Liver (tissue), 9 donors: ENCODE results near the gene SCUBE1. TPM values are rescaled to one million over a fixed set of nuclear protein-coding genes. Genes with fewer than 3 reads are reported as not detected.

Experiments
- DNase-seq: peaks from one replicate; pipeline ENCODE4 v3.0.0-alpha.2; 2017; ENCODE audit warnings: low spot score
- H3K27ac ChIP-seq, 2 donors: one replicate each; pipeline ENCODE4 v1.7.0; 2013; ENCODE audit warnings: inconsistent platforms in 2 of 2, low read length in 2 of 2, control low read depth in 1 of 2, low read depth in 1 of 2, mild to moderate bottlenecking in 1 of 2
- H3K27me3 ChIP-seq, 4 donors: one replicate each; pipeline versions ENCODE4 v1.6.1 to v1.7.0; 2013; ENCODE audit warnings: low read length in 3 of 4, inconsistent platforms in 1 of 4, mild to moderate bottlenecking in 1 of 4, moderate library complexity in 1 of 4; ENCODE audit not compliant: control insufficient read depth in 4 of 4, insufficient read depth in 4 of 4
- H3K36me3 ChIP-seq, 4 donors: one replicate each; pipeline versions ENCODE4 v1.6.1 to v1.7.0; 2013; ENCODE audit warnings: low read length in 3 of 4, mild to moderate bottlenecking in 3 of 4, low read depth in 1 of 4, moderate library complexity in 1 of 4; ENCODE audit not compliant: control insufficient read depth in 4 of 4, insufficient read depth in 3 of 4
- H3K4me1 ChIP-seq, 4 donors: one replicate each; pipeline versions ENCODE4 v1.6.1 to v1.7.0; 2013; ENCODE audit warnings: low read length in 3 of 4, mild to moderate bottlenecking in 3 of 4, moderate library complexity in 1 of 4; ENCODE audit not compliant: control insufficient read depth in 4 of 4, insufficient read depth in 4 of 4
- H3K4me3 ChIP-seq, 3 donors: one replicate each; pipeline versions ENCODE4 v1.6.1 to v1.7.0; 2013; ENCODE audit warnings: low read length in 3 of 3, control low read depth in 1 of 3, low read depth in 1 of 3, mild to moderate bottlenecking in 1 of 3
- H3K9ac ChIP-seq, 2 donors: one replicate each; pipeline ENCODE4 v1.7.0; 2013; ENCODE audit warnings: low read length in 2 of 2, mild to moderate bottlenecking in 2 of 2, moderate library complexity in 2 of 2, control low read depth in 1 of 2, low read depth in 1 of 2
- H3K9me3 ChIP-seq, 4 donors: one replicate each; pipeline versions ENCODE4 v1.6.1 to v1.7.0; 2013; ENCODE audit warnings: low read length in 3 of 4; ENCODE audit not compliant: control insufficient read depth in 4 of 4
- ATF3 ChIP-seq: IDR thresholded peaks from 2 replicates; pipeline ENCODE4 v1.6.1; 2016; ENCODE audit warnings: antibody characterized with exemption
- FOXA1 ChIP-seq: IDR thresholded peaks from 2 replicates; pipeline ENCODE4 v1.6.1; 2016; ENCODE audit warnings: antibody characterized with exemption
- FOXA2 ChIP-seq: IDR thresholded peaks from 2 replicates; pipeline ENCODE4 v1.6.1; 2016; ENCODE audit warnings: antibody characterized with exemption
- GABPA ChIP-seq, 2 donors: IDR thresholded peaks in 1 of 2; conservative IDR thresholded peaks in 1 of 2; 2 replicates each; pipeline ENCODE4 v1.6.1; 2016; ENCODE audit warnings: antibody characterized with exemption in 2 of 2, mild to moderate bottlenecking in 1 of 2, moderate library complexity in 1 of 2
- HNF4G ChIP-seq: IDR thresholded peaks from 2 replicates; pipeline ENCODE4 v1.6.1; 2016; ENCODE audit warnings: antibody characterized with exemption
- JUND ChIP-seq, 2 donors: IDR thresholded peaks; 2 replicates each; pipeline ENCODE4 v1.6.1; 2016; ENCODE audit warnings: antibody characterized with exemption in 2 of 2
- MAX ChIP-seq: IDR thresholded peaks from 2 replicates; pipeline ENCODE4 v1.6.1; 2016; ENCODE audit warnings: antibody characterized with exemption
- NR2F2 ChIP-seq: IDR thresholded peaks from 2 replicates; pipeline ENCODE4 v1.6.1; 2016; ENCODE audit warnings: antibody characterized with exemption
- RAD21 ChIP-seq, 2 donors: IDR thresholded peaks; 2 replicates each; pipeline ENCODE4 v1.6.1; 2016; ENCODE audit warnings: antibody characterized with exemption in 2 of 2, mild to moderate bottlenecking in 2 of 2
- SP1 ChIP-seq: IDR thresholded peaks from 2 replicates; pipeline ENCODE4 v1.6.1; 2018; ENCODE audit warnings: antibody characterized with exemption, mild to moderate bottlenecking
- TAF1 ChIP-seq: conservative IDR thresholded peaks from 2 replicates; pipeline ENCODE4 v1.6.1; 2016; ENCODE audit warnings: antibody characterized with exemption, mild to moderate bottlenecking
- YY1 ChIP-seq: IDR thresholded peaks from 2 replicates; pipeline ENCODE4 v1.6.1; 2016; ENCODE audit warnings: antibody characterized with exemption, mild to moderate bottlenecking
- ZBTB33 ChIP-seq: IDR thresholded peaks from 2 replicates; pipeline ENCODE4 v1.6.1; 2016; ENCODE audit warnings: antibody characterized with exemption
- WGBS: extraction: QIAGEN DNeasy Blood & Tissue Kit; methylation state at CpG from one replicate; pipeline ENCODE4 v1.1.7; 2013; 5-methylcytosine and 5-hydroxymethylcytosine counted together
- polyA plus RNA-seq, 2 donors: library from polyadenylated mRNA; stranded (reverse) in 1 of 2; unstranded in 1 of 2; fragments of 200-250 nt in 1 of 2; fragments of >200 nt in 1 of 2; fragmentation: Nextera tagmentation in 1 of 2; extraction: Ambion mirVana in 1 of 2; gene quantifications; one replicate each; pipeline versions ENCODE4 v1.2.1 to v1.2.3, GENCODE V29; 2013 to 2015
- total RNA-seq, 2 donors: library from RNA; depleted of rRNA; stranded (reverse); fragments of >200 nt; gene quantifications; one replicate each; pipeline ENCODE4 v1.2.3, GENCODE V29; 2014
- TF ChIP-seq, protein P1 (sequence below): fragments of 150-350 bp; IDR thresholded peaks from 2 replicates; pipeline ENCODE4 v1.5.1; 2017; ENCODE audit warnings: improper control_type of control experiment, low read depth, low read length; ENCODE audit not compliant: missing input control
- donor health status: healthy.
- donor health status: healthy.
- donor health status: healthy.
- donor health status: healthy.
- donor health status: healthy.

The SCUBE1 gene
- total and polyA plus RNA-seq, 4 donors: 0.07 to 0.46 (median 0.08) TPM; not detected in 1

DNA sequence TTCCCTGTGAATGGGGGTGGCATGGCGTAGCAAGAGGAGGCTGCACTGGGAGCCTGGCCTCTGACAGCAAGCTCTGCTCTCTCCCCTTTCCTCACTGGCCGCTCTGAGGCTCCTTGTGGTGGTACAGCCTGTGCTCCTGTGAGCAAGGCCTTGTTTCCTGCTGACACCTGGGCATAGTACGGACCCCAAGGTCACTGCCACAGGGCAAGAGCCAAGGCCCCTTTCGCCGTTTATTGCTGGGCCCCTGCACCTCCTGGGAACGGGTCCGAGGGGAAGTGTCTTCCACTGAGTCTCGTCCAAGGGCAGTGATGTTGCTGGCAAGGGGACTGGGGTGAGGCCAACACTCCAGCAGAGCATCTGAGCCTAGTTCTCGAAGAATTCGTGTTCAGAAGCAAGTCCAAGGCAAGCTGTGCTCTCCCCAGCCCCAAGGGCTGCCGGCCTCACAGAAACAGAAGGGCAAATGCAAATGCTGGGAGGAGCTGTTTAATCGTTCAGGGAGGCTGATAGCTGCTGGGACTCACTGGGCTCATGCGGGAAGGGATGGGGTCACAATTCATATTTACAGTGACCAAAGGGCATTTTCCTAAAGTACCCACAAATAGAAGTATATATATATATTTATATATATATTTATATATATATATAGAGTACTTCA lies 140.3 kb downstream of the SCUBE1 start:
- Histone ChIP-seq H3K4me3 (no peak overlapping the region), H3K4me1 (no peaks in the 10 kb centered on the region), H3K27ac (no peak overlapping the region), H3K27me3 (no peaks in the 10 kb centered on the region), H3K9me3 (no peaks in the 10 kb centered on the region), H3K9ac (no peak overlapping the region), H3K36me3 (no peaks in the 10 kb centered on the region)
- TF ChIP-seq FOXA2 (no peak), GABPA (IDR thresholded peaks at IDR 0.05 in 1 of 2, conservative IDR thresholded peaks at IDR 0.05 in 1 of 2) (no peak), HNF4G (no peak), NR2F2 (no peak), FOXA1 (no peak), MAX (no peak), JUND (IDR thresholded peaks at IDR 0.05) (no peak), SP1 (no peak), RAD21 (IDR thresholded peaks at IDR 0.05) (no peak), YY1 (no peak), TAF1 (no peak), ATF3 (no peak), ZBTB33 (no peak)
- TF ChIP-seq, protein P1, sequence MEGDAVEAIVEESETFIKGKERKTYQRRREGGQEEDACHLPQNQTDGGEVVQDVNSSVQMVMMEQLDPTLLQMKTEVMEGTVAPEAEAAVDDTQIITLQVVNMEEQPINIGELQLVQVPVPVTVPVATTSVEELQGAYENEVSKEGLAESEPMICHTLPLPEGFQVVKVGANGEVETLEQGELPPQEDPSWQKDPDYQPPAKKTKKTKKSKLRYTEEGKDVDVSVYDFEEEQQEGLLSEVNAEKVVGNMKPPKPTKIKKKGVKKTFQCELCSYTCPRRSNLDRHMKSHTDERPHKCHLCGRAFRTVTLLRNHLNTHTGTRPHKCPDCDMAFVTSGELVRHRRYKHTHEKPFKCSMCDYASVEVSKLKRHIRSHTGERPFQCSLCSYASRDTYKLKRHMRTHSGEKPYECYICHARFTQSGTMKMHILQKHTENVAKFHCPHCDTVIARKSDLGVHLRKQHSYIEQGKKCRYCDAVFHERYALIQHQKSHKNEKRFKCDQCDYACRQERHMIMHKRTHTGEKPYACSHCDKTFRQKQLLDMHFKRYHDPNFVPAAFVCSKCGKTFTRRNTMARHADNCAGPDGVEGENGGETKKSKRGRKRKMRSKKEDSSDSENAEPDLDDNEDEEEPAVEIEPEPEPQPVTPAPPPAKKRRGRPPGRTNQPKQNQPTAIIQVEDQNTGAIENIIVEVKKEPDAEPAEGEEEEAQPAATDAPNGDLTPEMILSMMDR: no peak
- DNase-seq: no peak
- WGBS: 83% methylated on average over 13 of the region's 13 CpGs

- 96% methylated on average over 10 of the region's 10 CpGs for WGBS
Measured at GRCh38 chr22:43202326-43202725, 140.8 kb downstream of the SCUBE1 start.

More at GRCh38 chr22:43202326-43202725, 140.8 kb downstream of the SCUBE1 start:
- Histone ChIP-seq H3K4me3 (no peak overlapping the region), H3K4me1 (no peaks in the 10 kb centered on the region), H3K27me3 (no peaks in the 10 kb centered on the region), H3K9ac (no peak overlapping the region), H3K36me3 (no peaks in the 10 kb centered on the region), H3K9me3 (no peaks in the 10 kb centered on the region), H3K27ac (no peak overlapping the region)
- no peak for DNase-seq
- TF ChIP-seq NR2F2 (no peak), YY1 (no peak)
